ENCODE data around the gene MYRFL. TPM values are rescaled to one million over a fixed set of nuclear protein-coding genes. Genes with fewer than 3 reads are reported as not detected.

Gene MYRFL
- total RNA-seq, 1 donor from 2014 or later: not detected

- intact Hi-C loops (cut with micrococcal nuclease): no loop called here
- Mint-ChIP-seq H3K27me3 (no peaks in the 10 kb centered on the region), H3K27ac (no peak overlapping the region), H3K9me3 (no peaks in the 10 kb centered on the region), H3K4me1 (peaks cover 12% of the 10 kb centered on the region), H3K4me3 (no peak overlapping the region), H3K36me3 (ENCODE audit: low read depth) (no peaks in the 10 kb centered on the region)
- no peak for TF ChIP-seq CTCF (IDR thresholded peaks at IDR 0.05)
- POLR2A ChIA-PET: no interaction called here
- DNase-seq (no peak), ATAC-seq (ENCODE audit: low read depth) (no peak)
- CTCF ChIA-PET: interaction anchor here (1.8 kb wide), 1 partner anchor 672 kb away, joined by 5 read pairs; no protein-coding TSS in a partner anchor
Measured at GRCh38 chr12:69903548-69903947, 78.5 kb downstream of the MYRFL start.

- CTCF ChIA-PET: interaction anchor here (0.9 to 1.8 kb wide), 4 partner anchors 15 to 672 kb away, joined by 3 to 5 read pairs (median 3); no protein-coding TSS in a partner anchor
- Mint-ChIP-seq H3K27ac (no peak overlapping the region), H3K4me3 (no peak overlapping the region)
Measured at GRCh38 chr12:69904777-69905176, 79.8 kb downstream of the MYRFL start.

GRCh38 chr12:69905801-69906200 lies 80.8 kb downstream of the MYRFL start:
- no peaks in the 10 kb centered on the region for H3K9me3 Mint-ChIP-seq
- POLR2A ChIA-PET: no interaction called here
- DNase-seq (no peak), ATAC-seq (ENCODE audit: low read depth) (no peak)
- intact Hi-C loops (cut with micrococcal nuclease): no loop called here
- H3K4me3 Mint-ChIP-seq: no peak overlapping the region
- H3K27ac Mint-ChIP-seq: no peak overlapping the region
- H3K4me1 Mint-ChIP-seq: peaks cover 12% of the 10 kb centered on the region
- H3K27me3 Mint-ChIP-seq: no peaks in the 10 kb centered on the region
- CTCF ChIA-PET: interaction anchor here (1.1 kb wide), 1 partner anchor 671 kb away, joined by 3 read pairs; no protein-coding TSS in a partner anchor
- TF ChIP-seq CTCF (IDR thresholded peaks at IDR 0.05): no peak
- H3K36me3 Mint-ChIP-seq (ENCODE audit: low read depth): no peaks in the 10 kb centered on the region

More at GRCh38 chr12:69904777-69905176, 79.8 kb downstream of the MYRFL start:
- POLR2A ChIA-PET: no interaction called here
- Mint-ChIP-seq H3K4me1 (peaks cover 12% of the 10 kb centered on the region), H3K36me3 (ENCODE audit: low read depth) (no peaks in the 10 kb centered on the region), H3K27me3 (no peaks in the 10 kb centered on the region), H3K9me3 (no peaks in the 10 kb centered on the region)
- intact Hi-C loops (cut with micrococcal nuclease): no loop called here
- ATAC-seq (ENCODE audit: low read depth): no peak
- DNase-seq: no peak
- no peak for TF ChIP-seq CTCF (IDR thresholded peaks at IDR 0.05)

GRCh38 chr12:69906411-69907216 lies 81.6 kb downstream of the MYRFL start:
- H3K9me3 Mint-ChIP-seq: no peaks in the 10 kb centered on the region
- DNase-seq: no peak
- CTCF ChIA-PET: interaction anchor here (1.0 kb wide), 1 partner anchor 670 kb away, joined by 3 read pairs; no protein-coding TSS in a partner anchor

More at GRCh38 chr12:69906411-69907216, 81.6 kb downstream of the MYRFL start:
- POLR2A ChIA-PET: no interaction called here
- no peak overlapping the region for H3K4me3 Mint-ChIP-seq
- H3K27me3 Mint-ChIP-seq: no peaks in the 10 kb centered on the region
- intact Hi-C loops (cut with micrococcal nuclease): no loop called here
- no peaks in the 10 kb centered on the region for H3K36me3 Mint-ChIP-seq (ENCODE audit: low read depth)
- no peak overlapping the region for H3K27ac Mint-ChIP-seq
- no peak for TF ChIP-seq CTCF (IDR thresholded peaks at IDR 0.05)
- H3K4me1 Mint-ChIP-seq: peaks cover 12% of the 10 kb centered on the region
- ATAC-seq (ENCODE audit: low read depth): no peak
